Neural cell (in vitro differentiated cells): Measurements from ENCODE around the gene ARHGEF7.

Source experiments
- CTCF ChIP-seq: fragments of 450-650 bp; IDR thresholded peaks from 2 replicates; pipeline ENCODE4 v1.5.1; 2014; ENCODE audit warnings: antibody characterized with exemption, mild to moderate bottlenecking, moderate library complexity; ENCODE audit not compliant: poor library complexity, severe bottlenecking
- EZH2 ChIP-seq: fragments of 200-600, 300-800 bp; shearing (Covaris generic), sonication (generic); IDR thresholded peaks from 2 replicates; pipeline ENCODE4 v1.6.1; 2014; ENCODE audit warnings: antibody characterized with exemption, low read length, borderline replicate concordance, mild to moderate bottlenecking; ENCODE audit not compliant: insufficient read depth, poor library complexity, severe bottlenecking

- TF ChIP-seq CTCF (no peak), EZH2 (no peak)
Observed at GRCh38 chr13:111270126-111270525, 155.0 kb downstream of the ARHGEF7 start.
